CD8-positive, alpha-beta memory T cell (primary cell): Measurements from ENCODE around the gene RELN. TPM values are rescaled to one million over a fixed set of nuclear protein-coding genes. Genes with fewer than 3 reads are reported as not detected.

Experiments
- CTCF ChIA-PET: fragments of 350-600 bp; sonication (Branson Sonifier 250); formaldehyde crosslinking; loops from one replicate; lab custom pipeline; 2021; ENCODE audit warnings: antibody characterized with exemption; lab: Charles Lee
- POLR2A ChIA-PET: fragments of 350-600 bp; sonication (Branson Sonifier 250); formaldehyde crosslinking; loops from one replicate; lab custom pipeline; 2021; ENCODE audit warnings: antibody characterized with exemption; lab: Charles Lee
- DNase-seq, 5 donors: peaks; one replicate each; pipeline versions ENCODE4 v3.0.0 to v3.0.0-alpha.2; 2020 to 2022; ENCODE audit warnings: mixed read lengths in 1 of 5
- H3K27ac ChIP-seq: one replicate; pipeline ENCODE4 v1.7.0; 2013; ENCODE audit warnings: low read depth, mild to moderate bottlenecking, low read length, moderate library complexity
- H3K27me3 ChIP-seq: 2 replicates; pipeline ENCODE4 v1.7.0; 2013; ENCODE audit warnings: low read length, mild to moderate bottlenecking; ENCODE audit not compliant: insufficient read depth, poor library complexity, severe bottlenecking
- H3K36me3 ChIP-seq: 2 replicates; pipeline ENCODE4 v1.7.0; 2013; ENCODE audit warnings: mild to moderate bottlenecking, low read length, moderate library complexity; ENCODE audit not compliant: insufficient read depth
- H3K4me1 ChIP-seq: 2 replicates; pipeline ENCODE4 v1.7.0; 2013; ENCODE audit warnings: mild to moderate bottlenecking, low read length, moderate library complexity; ENCODE audit not compliant: insufficient read depth
- H3K4me3 ChIP-seq: 2 replicates; pipeline ENCODE4 v1.7.0; 2013; ENCODE audit warnings: mild to moderate bottlenecking, low read length
- H3K9me3 ChIP-seq: 2 replicates; pipeline ENCODE4 v1.7.0; 2013; ENCODE audit warnings: mild to moderate bottlenecking, low read length
- H3K27ac Mint-ChIP-seq, 8 donors: one replicate each; pipeline ENCODE4 v1.8.0; 2020 to 2021; ENCODE audit warnings: mixed read lengths in 8 of 8, mild to moderate bottlenecking in 6 of 8, inconsistent platforms in 3 of 8, moderate library complexity in 3 of 8
- H3K27me3 Mint-ChIP-seq, 2 donors: one replicate each; pipeline ENCODE4 v1.8.0; 2020 to 2021; ENCODE audit warnings: mixed read lengths in 2 of 2, mild to moderate bottlenecking in 1 of 2, moderate library complexity in 1 of 2
- H3K36me3 Mint-ChIP-seq, 3 donors: one replicate each; pipeline ENCODE4 v1.8.0; 2020 to 2021; ENCODE audit warnings: mixed read lengths in 3 of 3, inconsistent platforms in 1 of 3, mild to moderate bottlenecking in 1 of 3
- H3K4me1 Mint-ChIP-seq, 3 donors: one replicate each; pipeline ENCODE4 v1.8.0; 2020 to 2021; ENCODE audit warnings: mixed read lengths in 3 of 3, inconsistent platforms in 1 of 3, mild to moderate bottlenecking in 1 of 3
- H3K4me3 Mint-ChIP-seq, 7 donors: one replicate each; pipeline ENCODE4 v1.8.0; 2020 to 2021; ENCODE audit warnings: mixed read lengths in 7 of 7, mild to moderate bottlenecking in 6 of 7, moderate library complexity in 4 of 7, inconsistent platforms in 2 of 7
- H3K9me3 Mint-ChIP-seq, 5 donors: one replicate each; pipeline ENCODE4 v1.8.0; 2020 to 2022; ENCODE audit warnings: mixed read lengths in 5 of 5, mild to moderate bottlenecking in 3 of 5, moderate library complexity in 2 of 5, inconsistent platforms in 1 of 5
- polyA plus RNA-seq: library from polyadenylated mRNA; unstranded; fragments of 300-500 nt; fragmentation: Illumina TruSeq; gene quantifications from one replicate; pipeline ENCODE4 v1.2.3, GENCODE V29; 2021
- total RNA-seq, 2 experiments: library from RNA; stranded (reverse); gene quantifications; one replicate each; pipeline ENCODE4 v1.2.3, GENCODE V29; 2021

RELN gene
- total and polyA plus RNA-seq, 3 experiments from 2014 or later = not detected

GRCh38 chr7:103989785-103990767 is 618 bp upstream of the RELN start:
- H3K4me1 ChIP-seq = no peaks in the 10 kb centered on the region
- H3K27ac ChIP-seq = no peak overlapping the region
- Mint-ChIP-seq H3K4me3 (peak overlapping the region in 5 of 7 donors; percentile 29 to 68 (median 64)), H3K4me1 (peaks cover 6 to 16% (median 14%) of the 10 kb centered on the region in 3 donors), H3K27ac (peak overlapping the region in 1 of 8 donors; percentile 5), H3K27me3 (peaks cover 23 to 41% of the 10 kb centered on the region in 2 donors), H3K36me3 (no peaks in the 10 kb centered on the region), H3K9me3 (peaks cover 0 to 2% (median 0%) of the 10 kb centered on the region in 5 donors)
- no peaks in the 10 kb centered on the region for H3K9me3 ChIP-seq
- H3K27me3 ChIP-seq = no peaks in the 10 kb centered on the region
- no peaks in the 10 kb centered on the region for H3K36me3 ChIP-seq
- DNase-seq = no peak
- H3K4me3 ChIP-seq = no peak overlapping the region
- ChIA-PET POLR2A (no interaction called here), CTCF (no interaction called here)

DNA sequence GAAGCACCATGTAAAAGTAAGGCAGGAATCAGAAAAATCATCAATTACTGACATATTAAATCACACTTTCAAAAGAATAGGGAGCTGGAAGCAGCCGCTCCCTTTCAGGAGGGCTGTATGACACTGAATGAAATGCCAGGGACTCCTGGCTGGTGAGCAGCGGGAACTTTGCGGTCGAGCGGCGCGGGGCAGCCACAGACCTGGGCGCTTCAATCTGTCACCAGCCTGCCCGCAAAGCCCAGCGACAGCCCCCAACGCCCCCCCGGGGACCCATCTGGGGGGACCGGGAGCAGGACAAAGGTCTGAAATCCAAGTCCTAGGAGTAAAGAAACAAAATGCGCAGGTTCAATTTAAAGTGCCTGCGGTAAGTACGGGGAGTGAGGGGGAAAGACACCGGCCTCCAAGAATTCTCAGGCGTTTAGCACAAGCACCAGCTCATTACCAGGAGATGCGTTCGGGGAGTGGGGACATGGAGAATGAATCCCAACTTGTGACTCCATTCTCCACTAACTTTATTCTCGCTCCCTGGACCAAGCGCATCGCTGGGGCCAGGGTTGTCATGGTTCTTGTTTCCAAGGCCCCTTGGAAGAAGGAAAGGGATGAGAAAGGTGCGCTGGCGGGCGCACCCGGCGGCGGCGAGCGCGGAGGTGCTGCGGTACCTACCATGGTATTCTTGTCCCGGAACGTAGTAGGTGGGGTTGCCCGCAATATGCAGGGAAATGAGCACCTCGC is 824 bp downstream of the RELN start:
- H3K4me3 Mint-ChIP-seq = peak overlapping the region in 5 of 7 donors; percentile 28 to 77 (median 32)
- peaks cover 6 to 16% (median 14%) of the 10 kb centered on the region in 3 donors for H3K4me1 Mint-ChIP-seq
- H3K9me3 Mint-ChIP-seq = peaks cover 0 to 1% (median 0%) of the 10 kb centered on the region in 5 donors
- H3K27ac Mint-ChIP-seq = no peak overlapping the region
- CTCF ChIA-PET = no interaction called here
- H3K27me3 Mint-ChIP-seq = peaks cover 22 to 41% of the 10 kb centered on the region in 2 donors
- no peaks in the 10 kb centered on the region for H3K36me3 ChIP-seq
- H3K4me3 ChIP-seq = no peak overlapping the region
- H3K36me3 Mint-ChIP-seq = no peaks in the 10 kb centered on the region
- no peaks in the 10 kb centered on the region for H3K27me3 ChIP-seq
- H3K27ac ChIP-seq = no peak overlapping the region
- DNase-seq = no peak
- no peaks in the 10 kb centered on the region for H3K9me3 ChIP-seq
- POLR2A ChIA-PET = no interaction called here
- H3K4me1 ChIP-seq = no peaks in the 10 kb centered on the region

GRCh38 chr7:103987451-103987850 is 2.0 kb downstream of the RELN start:
- Histone ChIP-seq H3K9me3 (no peaks in the 10 kb centered on the region), H3K27me3 (no peaks in the 10 kb centered on the region), H3K4me1 (no peaks in the 10 kb centered on the region), H3K27ac (no peak overlapping the region), H3K4me3 (no peak overlapping the region), H3K36me3 (no peaks in the 10 kb centered on the region)
- CTCF ChIA-PET = interaction anchor here (0.9 kb wide), 1 partner anchor 11 kb away, joined by 3 read pairs; no protein-coding TSS in a partner anchor
- no peak overlapping the region for H3K4me3 Mint-ChIP-seq
- no peaks in the 10 kb centered on the region for H3K9me3 Mint-ChIP-seq
- no peak for DNase-seq
- H3K27ac Mint-ChIP-seq = no peak overlapping the region
- POLR2A ChIA-PET = no interaction called here
- H3K27me3 Mint-ChIP-seq = peaks cover 21 to 38% of the 10 kb centered on the region in 2 donors
- no peaks in the 10 kb centered on the region for H3K36me3 Mint-ChIP-seq
- H3K4me1 Mint-ChIP-seq = peaks cover 6 to 16% (median 14%) of the 10 kb centered on the region in 3 donors

DNA sequence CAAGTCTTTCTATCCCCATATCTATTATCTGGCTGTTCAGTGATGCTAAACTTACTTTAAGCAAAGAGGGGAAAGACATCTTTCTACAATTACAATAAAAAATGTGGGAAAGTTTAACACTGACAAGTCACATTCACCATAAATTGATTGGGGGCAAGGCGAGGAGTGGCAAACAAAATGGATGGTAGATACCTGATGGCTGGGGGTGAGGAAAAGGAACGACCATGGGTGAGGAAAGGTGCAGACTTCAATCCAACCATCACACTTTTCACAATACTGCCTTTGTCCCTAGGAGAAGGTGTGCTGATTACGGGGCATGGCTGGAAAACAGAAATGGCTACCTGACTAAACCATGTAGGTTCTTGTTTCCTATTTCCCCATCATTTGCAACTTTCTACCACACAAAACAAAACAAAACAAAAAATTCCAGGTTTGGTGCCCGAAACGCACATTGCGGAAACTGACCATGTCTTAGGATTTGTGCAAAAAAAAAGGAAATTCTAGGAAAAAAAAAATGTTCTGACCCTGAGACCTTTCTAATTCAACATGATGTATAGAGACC is 3.8 kb downstream of the RELN start:
- ChIA-PET POLR2A (no interaction called here), CTCF (no interaction called here)
- Histone ChIP-seq H3K9me3 (no peaks in the 10 kb centered on the region), H3K27ac (no peak overlapping the region), H3K4me3 (no peak overlapping the region), H3K27me3 (no peaks in the 10 kb centered on the region), H3K4me1 (no peaks in the 10 kb centered on the region), H3K36me3 (no peaks in the 10 kb centered on the region)
- H3K36me3 Mint-ChIP-seq = no peaks in the 10 kb centered on the region
- peaks cover 21 to 25% of the 10 kb centered on the region in 2 donors for H3K27me3 Mint-ChIP-seq
- no peak for DNase-seq
- no peaks in the 10 kb centered on the region for H3K9me3 Mint-ChIP-seq
- H3K4me1 Mint-ChIP-seq = peaks cover 6 to 14% (median 14%) of the 10 kb centered on the region in 3 donors
- no peak overlapping the region for H3K4me3 Mint-ChIP-seq
- H3K27ac Mint-ChIP-seq = no peak overlapping the region

DNA sequence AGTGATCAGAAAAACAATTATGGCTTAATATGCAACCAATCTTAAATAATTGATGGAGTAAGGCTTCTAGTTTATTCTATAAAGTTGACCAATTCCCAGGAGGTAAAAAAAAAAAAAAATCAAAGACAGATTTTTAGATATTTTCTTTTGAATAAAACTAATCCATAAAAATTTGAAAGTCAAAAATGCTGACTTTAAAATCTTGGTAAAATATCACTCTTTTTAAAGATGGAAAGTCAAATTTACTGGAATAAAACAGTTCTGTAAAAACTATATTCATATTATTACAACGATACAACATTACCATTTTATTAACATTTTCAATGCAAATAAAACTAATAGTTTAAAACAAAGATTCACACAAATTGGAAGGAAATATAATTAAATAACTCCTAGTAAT is 5.4 kb downstream of the RELN start:
- Mint-ChIP-seq H3K4me3 (no peak overlapping the region), H3K27me3 (peaks cover 15 to 18% of the 10 kb centered on the region in 2 donors), H3K27ac (no peak overlapping the region), H3K4me1 (peaks cover 2 to 9% (median 8%) of the 10 kb centered on the region in 3 donors), H3K9me3 (no peaks in the 10 kb centered on the region), H3K36me3 (no peaks in the 10 kb centered on the region)
- Histone ChIP-seq H3K4me1 (no peaks in the 10 kb centered on the region), H3K4me3 (no peak overlapping the region), H3K27ac (no peak overlapping the region), H3K27me3 (no peaks in the 10 kb centered on the region), H3K36me3 (no peaks in the 10 kb centered on the region), H3K9me3 (no peaks in the 10 kb centered on the region)
- ChIA-PET CTCF (no interaction called here), POLR2A (no interaction called here)
- no peak for DNase-seq

DNA sequence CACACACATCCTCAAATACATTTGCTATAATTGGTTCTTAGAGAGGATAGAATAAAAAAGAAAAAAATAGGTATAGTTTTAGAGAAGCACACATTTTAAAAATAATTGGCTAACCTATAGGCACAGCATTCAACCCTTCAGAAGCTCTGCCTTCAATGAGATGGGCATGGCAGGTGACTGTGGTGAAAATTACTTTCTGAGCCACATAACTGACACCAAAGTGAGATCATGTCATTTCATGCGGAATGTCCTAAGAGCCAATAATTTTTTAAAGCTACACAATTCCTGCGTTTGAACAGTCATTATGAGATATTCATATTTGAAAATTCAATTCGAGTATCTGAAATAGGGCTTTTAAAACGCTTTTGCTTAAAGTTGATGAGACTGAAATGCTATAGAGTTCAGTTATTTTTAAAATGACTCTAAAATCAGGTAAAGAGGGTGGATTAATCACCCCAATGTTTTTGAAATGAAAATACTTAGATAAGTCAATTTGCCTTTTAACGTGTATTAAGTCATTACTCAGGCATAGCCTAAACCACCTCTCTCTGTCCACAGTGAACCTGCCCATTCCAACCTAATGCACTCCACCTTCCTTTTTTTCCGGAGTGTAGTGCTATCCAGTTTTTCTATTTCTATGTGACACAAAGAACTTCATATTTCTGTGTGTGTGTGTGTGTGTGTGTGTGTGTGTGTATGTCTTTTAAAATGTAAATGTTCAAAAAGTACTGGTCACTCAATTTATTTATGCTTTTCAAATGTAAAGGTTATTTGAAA is 6.1 kb downstream of the RELN start:
- ChIA-PET POLR2A (no interaction called here), CTCF (no interaction called here)
- H3K9me3 Mint-ChIP-seq = no peaks in the 10 kb centered on the region

DNA sequence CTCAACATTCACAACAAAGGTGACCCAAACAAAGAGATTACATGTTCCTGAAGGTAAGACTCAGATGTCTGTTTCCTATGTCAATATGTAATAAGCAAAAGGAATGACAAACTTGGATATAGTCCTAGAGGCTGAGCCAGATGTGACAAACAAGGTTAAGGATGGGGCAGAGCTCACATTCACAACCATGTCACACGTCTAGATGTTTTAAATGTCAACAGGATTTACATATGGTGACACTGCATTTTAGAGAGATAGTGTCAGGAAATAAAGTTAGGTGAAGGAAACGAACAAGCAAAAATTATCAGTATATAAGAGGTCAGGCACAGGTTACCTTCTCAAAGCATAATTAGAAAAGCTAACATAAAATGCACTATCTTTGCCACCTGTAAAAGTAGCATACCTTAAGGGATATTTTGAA is 8.4 kb downstream of the RELN start:
- CTCF ChIA-PET = no interaction called here

More for the DNA sequence above, 6.1 kb downstream of the RELN start:
- Histone ChIP-seq H3K4me3 (no peak overlapping the region), H3K4me1 (no peaks in the 10 kb centered on the region), H3K27ac (no peak overlapping the region), H3K36me3 (no peaks in the 10 kb centered on the region), H3K9me3 (no peaks in the 10 kb centered on the region), H3K27me3 (no peaks in the 10 kb centered on the region)
- Mint-ChIP-seq H3K27ac (no peak overlapping the region), H3K36me3 (no peaks in the 10 kb centered on the region), H3K27me3 (peaks cover 10 to 12% of the 10 kb centered on the region in 2 donors), H3K4me1 (peaks cover 1 to 4% (median 2%) of the 10 kb centered on the region in 3 donors), H3K4me3 (no peak overlapping the region)
- no peak for DNase-seq

More for the DNA sequence above, 8.4 kb downstream of the RELN start:
- Histone ChIP-seq H3K27ac (no peak overlapping the region), H3K4me1 (no peaks in the 10 kb centered on the region), H3K9me3 (no peaks in the 10 kb centered on the region), H3K4me3 (no peak overlapping the region), H3K36me3 (no peaks in the 10 kb centered on the region), H3K27me3 (no peaks in the 10 kb centered on the region)
- Mint-ChIP-seq H3K27me3 (peaks cover 0 to 3% of the 10 kb centered on the region in 2 donors), H3K36me3 (no peaks in the 10 kb centered on the region), H3K4me1 (no peaks in the 10 kb centered on the region), H3K9me3 (peaks cover 0 to 3% (median 0%) of the 10 kb centered on the region in 5 donors), H3K4me3 (no peak overlapping the region), H3K27ac (no peak overlapping the region)
- DNase-seq = no peak
- POLR2A ChIA-PET = no interaction called here
